Measurements from ENCODE around the gene DYRK3. TPM values are rescaled to one million over a fixed set of nuclear protein-coding genes. Genes with fewer than 3 reads are reported as not detected.

Gene DYRK3
- total and polyA plus RNA-seq, 2 of the 8 experiments (the other 6 are each of a cell fraction or from before 2014, with no cell fraction given): 2.1 to 8.5 TPM

DNA sequence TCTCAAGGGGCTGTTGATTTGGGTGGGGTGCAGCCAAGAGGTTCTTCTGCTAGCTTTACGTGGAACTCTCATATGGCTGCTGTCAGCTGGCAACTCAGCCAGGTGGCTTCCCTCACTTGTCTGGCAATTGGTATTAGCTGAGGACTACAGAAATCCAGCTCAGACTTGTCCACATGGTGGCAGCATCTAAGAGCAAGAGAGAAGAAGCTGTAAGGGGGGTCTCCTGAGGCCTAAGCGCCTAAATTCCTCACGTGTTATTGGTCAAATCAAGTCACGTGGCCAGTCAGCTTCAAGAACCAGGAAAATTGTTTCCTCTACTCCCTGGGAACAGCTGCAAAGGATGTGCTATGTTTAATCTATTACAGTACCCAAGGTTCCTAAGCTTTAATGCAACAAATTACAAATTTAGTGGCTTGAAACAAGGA, 4.2 kb upstream of the DYRK3 start (continued):
- TF ChIP-seq TAF7 (optimal IDR thresholded peaks at IDR 0.05; ENCODE audit: borderline replicate concordance, low read depth, low read length) (no peak), CHD1 (IDR thresholded peaks at IDR 0.05; ENCODE audit: low read depth, low read length) (no peak), TEAD4 (IDR thresholded peaks at IDR 0.05; ENCODE audit: low read depth, low read length) (0 out of 2 replicates have a peak, but pooled peaks have one; percentile 17), ASH2L (IDR thresholded peaks at IDR 0.05; ENCODE audit: low read length) (no peak), SIRT6 (IDR thresholded peaks at IDR 0.05; ENCODE audit: low read length) (no peak), MAFK (IDR thresholded peaks at IDR 0.05; ENCODE audit: low read depth, low read length) (no peak), POLR2AphosphoS5 (IDR thresholded peaks at IDR 0.05; ENCODE audit: low read depth, low read length) (no peak), TCF12 (IDR thresholded peaks at IDR 0.05; ENCODE audit: low read depth, low read length) (peak; percentile 75; the same call in 1 of the 2 replicates)
- TF ChIP-seq, protein P1, sequence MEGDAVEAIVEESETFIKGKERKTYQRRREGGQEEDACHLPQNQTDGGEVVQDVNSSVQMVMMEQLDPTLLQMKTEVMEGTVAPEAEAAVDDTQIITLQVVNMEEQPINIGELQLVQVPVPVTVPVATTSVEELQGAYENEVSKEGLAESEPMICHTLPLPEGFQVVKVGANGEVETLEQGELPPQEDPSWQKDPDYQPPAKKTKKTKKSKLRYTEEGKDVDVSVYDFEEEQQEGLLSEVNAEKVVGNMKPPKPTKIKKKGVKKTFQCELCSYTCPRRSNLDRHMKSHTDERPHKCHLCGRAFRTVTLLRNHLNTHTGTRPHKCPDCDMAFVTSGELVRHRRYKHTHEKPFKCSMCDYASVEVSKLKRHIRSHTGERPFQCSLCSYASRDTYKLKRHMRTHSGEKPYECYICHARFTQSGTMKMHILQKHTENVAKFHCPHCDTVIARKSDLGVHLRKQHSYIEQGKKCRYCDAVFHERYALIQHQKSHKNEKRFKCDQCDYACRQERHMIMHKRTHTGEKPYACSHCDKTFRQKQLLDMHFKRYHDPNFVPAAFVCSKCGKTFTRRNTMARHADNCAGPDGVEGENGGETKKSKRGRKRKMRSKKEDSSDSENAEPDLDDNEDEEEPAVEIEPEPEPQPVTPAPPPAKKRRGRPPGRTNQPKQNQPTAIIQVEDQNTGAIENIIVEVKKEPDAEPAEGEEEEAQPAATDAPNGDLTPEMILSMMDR (IDR thresholded peaks at IDR 0.05; ENCODE audit: control extremely low read depth in 1 of 3, insufficient read depth in 1 of 3, low read depth in 1 of 3, low read length in 3 of 3): peak; percentile 21 to 82 (median 79)

Measured in H1 (cell line).